ENCODE measurements around the gene MYCN. TPM values are rescaled to one million over a fixed set of nuclear protein-coding genes. Genes with fewer than 3 reads are reported as not detected.
"Not testable (repeated sequence)": the region's sequence is repeated elsewhere in the genome, so short reads cannot be mapped to it uniquely, and the experiment has no call there.

The MYCN gene
- total and polyA plus RNA-seq, 12 donors, result 0.24 to 2.2 (median 1.0) TPM

DNA sequence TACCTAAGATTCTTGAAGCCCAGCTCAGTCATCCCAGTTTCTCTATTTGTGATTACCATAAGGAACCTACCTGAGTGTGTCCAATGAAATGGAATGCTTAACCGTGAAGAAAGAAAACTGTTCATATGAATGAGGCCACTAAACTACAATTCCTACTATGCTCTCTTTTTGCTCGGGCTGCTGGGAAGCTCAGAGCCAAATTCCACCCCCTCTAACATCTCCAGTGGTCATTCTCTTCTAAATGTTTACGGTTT, 8.3 kb downstream of the MYCN start:
- intact Hi-C loops (cut with DNase I), result loop anchor here in 1 of 2 donors (10.0 kb wide), 2 partner anchors 336 to 556 kb away; no protein-coding TSS in a partner anchor
- Histone ChIP-seq H3K36me3 (replicated peaks in 1 of 2) (no peaks in the 10 kb centered on the region), H3K27me3 (no peaks in the 10 kb centered on the region), H3K4me3 (no peak overlapping the region), H3K9me3 (replicated peaks in 1 of 3) (no peaks in the 10 kb centered on the region), H3K4me1 (replicated peaks in 1 of 2) (no peaks in the 10 kb centered on the region), H3K27ac (no peak overlapping the region)
- WGBS, 4 donors, result 83 to 95% (median 90%) methylated on average over 3 of the region's 3 CpGs
- TF ChIP-seq POLR2A (IDR thresholded peaks at IDR 0.05), result no peak
- TF ChIP-seq, protein P1, sequence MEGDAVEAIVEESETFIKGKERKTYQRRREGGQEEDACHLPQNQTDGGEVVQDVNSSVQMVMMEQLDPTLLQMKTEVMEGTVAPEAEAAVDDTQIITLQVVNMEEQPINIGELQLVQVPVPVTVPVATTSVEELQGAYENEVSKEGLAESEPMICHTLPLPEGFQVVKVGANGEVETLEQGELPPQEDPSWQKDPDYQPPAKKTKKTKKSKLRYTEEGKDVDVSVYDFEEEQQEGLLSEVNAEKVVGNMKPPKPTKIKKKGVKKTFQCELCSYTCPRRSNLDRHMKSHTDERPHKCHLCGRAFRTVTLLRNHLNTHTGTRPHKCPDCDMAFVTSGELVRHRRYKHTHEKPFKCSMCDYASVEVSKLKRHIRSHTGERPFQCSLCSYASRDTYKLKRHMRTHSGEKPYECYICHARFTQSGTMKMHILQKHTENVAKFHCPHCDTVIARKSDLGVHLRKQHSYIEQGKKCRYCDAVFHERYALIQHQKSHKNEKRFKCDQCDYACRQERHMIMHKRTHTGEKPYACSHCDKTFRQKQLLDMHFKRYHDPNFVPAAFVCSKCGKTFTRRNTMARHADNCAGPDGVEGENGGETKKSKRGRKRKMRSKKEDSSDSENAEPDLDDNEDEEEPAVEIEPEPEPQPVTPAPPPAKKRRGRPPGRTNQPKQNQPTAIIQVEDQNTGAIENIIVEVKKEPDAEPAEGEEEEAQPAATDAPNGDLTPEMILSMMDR (IDR thresholded peaks at IDR 0.05), result no peak
- DNase-seq, result no peak

DNA sequence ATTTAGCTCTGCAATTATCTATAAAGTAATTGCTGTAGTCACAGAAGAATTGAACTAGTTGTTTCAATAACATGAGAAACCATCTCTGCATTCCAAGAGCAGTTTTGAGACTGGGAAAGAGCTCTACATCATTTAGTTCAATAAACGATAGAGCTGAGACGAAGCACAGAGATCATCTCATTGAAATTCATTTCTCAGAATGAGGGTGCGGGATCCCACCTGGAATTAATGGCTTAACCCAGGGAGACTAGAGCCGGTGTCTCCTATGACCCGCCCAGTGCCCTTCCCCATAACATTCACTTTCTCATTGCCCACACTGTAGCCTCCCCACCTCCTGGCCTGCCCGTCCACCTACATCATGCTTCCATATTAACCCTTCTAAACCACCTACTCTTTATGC, 8.8 kb downstream of the MYCN start:
- intact Hi-C loops (cut with DNase I), result loop anchor here in 1 of 2 donors (10.0 kb wide), 2 partner anchors 336 to 556 kb away; no protein-coding TSS in a partner anchor
- no peak for DNase-seq
- WGBS, 4 donors, result 93 to 98% (median 95%) methylated on average over 6 of the region's 6 CpGs
- Histone ChIP-seq H3K9me3 (replicated peaks in 1 of 3) (no peaks in the 10 kb centered on the region), H3K4me3 (no peak overlapping the region), H3K27ac (no peak overlapping the region), H3K36me3 (replicated peaks in 1 of 2) (no peaks in the 10 kb centered on the region), H3K4me1 (replicated peaks in 1 of 2) (no peaks in the 10 kb centered on the region), H3K27me3 (no peaks in the 10 kb centered on the region)
- TF ChIP-seq, protein P1 (IDR thresholded peaks at IDR 0.05), result no peak
- no peak for TF ChIP-seq POLR2A (IDR thresholded peaks at IDR 0.05)

DNA sequence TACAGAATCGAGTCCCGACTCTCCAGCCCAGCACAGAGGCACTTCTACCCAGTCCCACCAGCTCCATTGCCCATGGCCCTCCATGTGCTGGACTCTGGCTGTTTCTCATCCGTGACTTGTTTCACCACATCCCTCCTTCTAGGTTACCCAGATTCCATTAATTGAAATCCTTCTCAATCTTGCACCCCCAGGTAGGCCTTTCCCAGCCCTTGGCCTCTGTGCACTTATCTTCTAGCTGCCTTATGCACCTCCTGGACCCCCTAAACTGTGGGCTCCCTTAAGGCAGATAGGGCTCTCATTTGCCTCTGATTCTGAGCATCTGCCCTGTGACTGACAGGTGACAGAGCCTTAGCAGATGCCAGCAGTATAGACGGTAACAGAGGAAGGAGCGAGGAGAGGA, 9.2 kb downstream of the MYCN start:
- Histone ChIP-seq H3K27ac (no peak overlapping the region), H3K4me3 (no peak overlapping the region), H3K4me1 (replicated peaks in 1 of 2) (no peaks in the 10 kb centered on the region), H3K27me3 (no peaks in the 10 kb centered on the region), H3K9me3 (replicated peaks in 1 of 3) (no peaks in the 10 kb centered on the region), H3K36me3 (replicated peaks in 1 of 2) (no peaks in the 10 kb centered on the region)
- intact Hi-C loops (cut with DNase I), result loop anchor here in 1 of 2 donors (10.0 kb wide), 2 partner anchors 335 to 555 kb away; no protein-coding TSS in a partner anchor
- no peak for DNase-seq
- WGBS, 4 donors, result 90 to 98% (median 92%) methylated on average over 5 of the region's 5 CpGs
- no peak for TF ChIP-seq POLR2A (IDR thresholded peaks at IDR 0.05)
- TF ChIP-seq, protein P1 (IDR thresholded peaks at IDR 0.05), result no peak

DNA sequence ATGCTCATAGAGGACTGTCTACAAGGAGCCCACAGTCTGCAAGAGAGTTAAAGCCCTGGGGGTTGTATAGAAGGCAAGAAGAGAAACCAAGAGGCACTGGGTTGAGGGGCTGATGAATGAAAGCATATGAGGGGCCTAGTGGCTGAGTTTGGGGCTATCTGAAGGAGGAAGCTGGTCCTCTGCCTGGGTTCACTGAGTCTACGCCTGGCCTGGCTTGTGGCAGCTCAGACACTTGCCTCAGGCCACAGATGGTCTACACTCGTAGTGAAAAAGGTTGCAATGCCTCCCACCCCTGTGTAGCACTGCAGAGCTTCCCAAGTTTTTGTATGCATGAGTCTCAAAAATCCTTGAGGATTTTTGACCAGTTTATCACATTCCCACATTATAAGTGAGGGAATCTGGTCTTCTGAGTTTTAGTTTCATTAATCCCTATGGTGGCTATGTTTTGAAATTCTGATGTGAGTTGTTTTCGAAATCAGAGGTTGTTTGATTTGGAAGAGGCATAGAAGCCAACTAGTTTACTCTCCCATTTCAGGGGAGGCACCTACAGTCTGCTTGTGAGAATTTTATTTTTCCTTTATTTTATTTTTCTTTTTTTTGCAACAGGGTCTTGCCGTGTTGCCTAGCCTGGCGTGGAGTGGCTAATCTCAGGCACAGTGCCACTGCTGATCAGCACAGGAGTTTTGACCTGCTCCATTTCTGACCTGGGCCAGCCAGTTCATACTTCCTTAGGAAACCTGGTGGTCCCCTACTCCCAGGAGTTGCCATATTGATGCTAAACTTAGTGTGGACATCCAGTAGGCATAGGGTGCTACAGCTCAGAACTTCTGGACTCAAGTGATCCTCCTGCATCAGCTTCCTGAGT, 10.0 kb downstream of the MYCN start:
- intact Hi-C loops (cut with DNase I), result no loop called here

DNA sequence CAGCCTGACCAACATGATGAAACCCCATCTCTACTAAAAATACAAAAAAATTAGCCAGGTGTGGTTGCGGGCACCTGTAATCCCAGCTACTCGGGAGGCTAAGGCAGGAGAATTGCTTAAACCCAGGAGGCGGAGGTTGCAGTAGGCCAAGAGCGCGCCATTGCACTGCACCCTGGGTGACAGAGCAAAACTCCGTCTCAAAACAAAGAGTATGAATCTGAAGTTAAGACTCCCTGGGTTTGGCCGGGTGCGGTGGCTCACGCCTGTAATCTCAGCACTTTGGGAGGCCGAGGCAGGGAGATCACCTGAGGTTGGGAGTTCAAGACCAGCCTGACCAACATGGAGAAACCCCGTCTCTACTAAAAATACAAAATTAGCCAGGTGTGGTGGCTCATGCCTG, 11.6 kb downstream of the MYCN start:
- 81 to 95% (median 94%) methylated on average over 11 of the region's 11 CpGs for WGBS, 4 donors
- H3K27ac ChIP-seq; intact Hi-C loops (cut with DNase I); H3K27me3 ChIP-seq; DNase-seq; H3K36me3 ChIP-seq (replicated peaks in 1 of 2); H3K4me1 ChIP-seq (replicated peaks in 1 of 2); H3K4me3 ChIP-seq; H3K9me3 ChIP-seq (replicated peaks in 1 of 3): not testable (repeated sequence)

More for the DNA sequence above, 10.0 kb downstream of the MYCN start:
- DNase-seq, result no peak
- WGBS, 4 donors, result 77 to 92% (median 84%) methylated on average over 5 of the region's 5 CpGs
- H3K27me3 ChIP-seq, result no peaks in the 10 kb centered on the region
- H3K4me3 ChIP-seq, result no peak overlapping the region
- H3K27ac ChIP-seq, result no peak overlapping the region
- no peaks in the 10 kb centered on the region for H3K36me3 ChIP-seq (replicated peaks in 1 of 2)
- TF ChIP-seq, protein P1 (IDR thresholded peaks at IDR 0.05), result no peak
- no peak for TF ChIP-seq POLR2A (IDR thresholded peaks at IDR 0.05)
- H3K4me1 ChIP-seq (replicated peaks in 1 of 2), result no peaks in the 10 kb centered on the region
- H3K9me3 ChIP-seq (replicated peaks in 1 of 3), result no peaks in the 10 kb centered on the region
